ENCODE results near the gene GNAI2.
"Not testable (repeated sequence)": the region's sequence is repeated elsewhere in the genome, so short reads cannot be mapped to it uniquely, and the experiment has no call there.

The GNAI2 gene

DNA sequence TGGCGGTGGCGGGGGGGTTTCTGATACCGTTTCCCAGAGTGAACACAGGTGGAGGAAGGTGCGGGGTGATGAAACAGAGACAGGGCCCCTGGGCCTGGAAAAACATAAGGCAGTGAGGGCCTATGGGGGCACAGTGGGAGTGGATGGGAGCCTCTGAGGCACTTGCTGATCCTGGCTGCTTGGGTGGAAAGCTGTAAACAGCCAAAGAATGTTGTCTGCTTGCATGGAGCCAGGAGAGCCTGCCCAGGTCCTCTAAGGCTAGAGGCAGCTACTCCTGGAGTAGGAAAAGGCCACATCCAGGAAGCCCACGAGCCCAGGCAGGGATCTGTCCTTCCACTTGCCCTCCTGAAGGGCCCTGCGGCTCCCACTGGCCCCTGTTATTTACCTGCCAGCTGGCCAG, 30.0 kb downstream of the GNAI2 start:
- no peak for DNase-seq

DNA sequence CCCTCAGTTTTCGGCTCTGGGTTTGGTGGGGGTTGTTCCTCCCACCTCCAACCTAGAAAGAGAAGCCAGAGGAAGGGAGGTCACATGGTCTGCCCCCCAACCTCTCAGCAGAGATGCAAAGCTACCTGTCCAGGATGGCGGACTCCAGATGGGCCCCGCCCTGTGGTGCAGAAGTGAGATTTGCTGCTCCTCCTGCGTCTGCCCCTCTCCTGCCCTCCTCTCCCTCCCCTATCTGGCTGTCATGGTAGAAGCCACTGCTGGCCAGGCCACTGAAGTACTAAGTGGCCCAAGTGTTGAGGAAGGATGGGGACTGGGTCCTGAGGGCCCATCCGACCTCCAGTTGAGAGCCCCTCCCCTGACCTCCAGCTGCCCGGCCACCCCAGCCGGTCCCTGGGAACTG, 30.8 kb downstream of the GNAI2 start:
- no peak for DNase-seq

DNA sequence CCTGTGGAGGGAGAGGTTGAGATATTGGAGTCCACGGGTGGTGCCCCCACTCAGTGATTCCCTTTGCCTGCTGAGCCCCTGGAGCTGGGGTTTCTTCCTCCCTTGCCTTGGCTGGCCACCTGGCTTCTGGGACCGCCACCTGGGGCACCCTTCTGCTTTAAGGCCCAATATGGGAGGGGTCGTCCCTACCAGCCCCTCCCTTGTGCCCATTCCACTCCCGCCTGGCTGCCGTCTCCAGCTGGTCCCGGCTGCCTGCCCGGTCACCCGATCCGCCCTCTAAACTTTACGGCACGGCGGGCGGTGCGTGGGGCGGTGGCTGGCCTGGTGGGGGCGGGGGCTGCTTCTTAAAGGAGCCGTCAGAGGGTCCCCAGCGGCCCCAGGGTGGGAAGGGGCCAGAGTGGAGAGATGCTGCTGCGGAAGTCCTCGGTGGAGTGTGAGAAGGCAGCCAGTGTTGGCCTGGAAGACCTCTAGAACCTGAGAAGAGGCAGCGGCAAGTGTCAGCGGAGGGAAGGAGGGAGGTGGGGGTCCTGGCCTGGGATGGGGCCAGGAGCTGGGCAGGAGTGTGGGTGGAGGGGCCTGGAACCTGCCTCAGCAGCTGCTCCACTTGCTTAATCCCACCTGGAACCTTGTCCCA, 31.4 kb downstream of the GNAI2 start:
- DNase-seq = no peak

DNA sequence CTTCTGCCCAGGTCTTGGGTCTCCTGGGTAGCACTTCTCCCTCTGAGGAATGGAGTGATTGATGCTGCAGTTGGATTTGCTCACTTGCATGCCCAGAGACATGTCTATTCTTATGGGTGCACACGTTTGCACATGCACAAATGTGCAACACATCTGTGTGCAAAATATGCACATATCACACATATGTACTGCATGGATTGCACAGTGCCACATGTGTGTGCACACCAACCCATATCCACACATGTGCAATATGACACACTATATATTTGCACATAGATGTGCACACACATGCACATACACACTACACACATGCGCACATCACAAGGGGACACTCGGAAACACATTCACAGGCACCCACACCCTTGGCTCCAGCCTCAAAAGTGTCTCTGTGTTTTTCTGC, 32.3 kb downstream of the GNAI2 start:
- DNase-seq = no peak

DNA sequence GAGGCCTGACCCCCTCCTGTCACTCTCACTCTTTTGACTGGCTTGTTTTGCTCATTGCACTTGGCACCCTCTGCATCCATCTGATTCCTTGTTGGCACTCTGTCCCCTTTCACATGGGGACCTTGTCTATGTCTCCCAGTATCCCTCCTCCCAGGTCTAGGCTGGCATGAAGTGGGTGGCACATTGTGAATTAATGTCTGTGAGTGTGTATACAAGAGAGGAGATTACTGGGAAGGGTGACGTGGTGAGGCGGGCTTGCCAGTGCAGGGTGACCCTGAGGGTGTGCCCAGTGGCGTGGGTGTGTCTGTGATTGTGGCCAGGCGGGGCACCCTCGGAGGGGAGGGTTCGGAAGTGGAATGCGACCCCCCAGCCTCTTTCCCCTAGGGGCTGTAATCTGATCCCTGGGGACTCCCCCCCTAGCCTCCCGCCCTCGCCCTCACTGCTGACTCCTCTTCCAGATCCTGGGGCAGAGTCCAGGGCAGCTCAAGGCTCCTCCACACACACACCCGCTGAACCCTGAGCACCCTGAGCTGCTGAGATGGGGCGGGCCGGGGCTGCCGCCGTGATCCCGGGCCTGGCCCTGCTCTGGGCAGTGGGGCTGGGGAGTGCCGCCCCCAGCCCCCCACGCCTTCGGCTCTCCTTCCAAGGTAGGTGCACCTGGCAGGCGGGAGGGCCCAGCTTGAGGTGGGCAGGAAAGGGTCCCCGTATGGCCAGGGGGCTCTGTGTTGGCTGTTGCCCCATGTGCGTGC, 32.9 kb downstream of the GNAI2 start, which contains the start of gene SEMA3B:
SEMA3B (plus strand) TSS at position 445 of the 749 bp plus-strand sequence; CDS start at position 539, 94 bp downstream.
- DNase-seq = no peak

DNA sequence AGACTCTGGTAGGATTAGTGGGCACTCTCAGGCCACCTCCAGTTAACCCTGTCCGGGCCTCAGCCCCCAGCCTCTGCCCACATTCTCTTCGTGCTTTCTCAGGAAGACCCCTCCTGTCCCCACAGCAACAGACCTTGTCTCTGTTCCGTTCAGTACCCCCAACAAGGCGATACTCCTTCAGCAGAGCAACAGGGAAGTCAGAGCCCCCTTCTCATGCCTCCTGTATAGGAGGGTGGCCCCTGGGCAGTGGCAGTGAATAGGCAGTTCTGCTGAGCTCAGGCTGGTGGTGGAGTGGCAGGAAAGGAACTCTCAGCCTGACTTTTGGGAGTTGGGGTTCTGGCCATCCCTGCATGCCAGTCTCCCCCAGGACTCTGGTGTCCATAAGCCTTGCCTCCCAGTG, 33.5 kb downstream of the GNAI2 start:
- no peak for DNase-seq

DNA sequence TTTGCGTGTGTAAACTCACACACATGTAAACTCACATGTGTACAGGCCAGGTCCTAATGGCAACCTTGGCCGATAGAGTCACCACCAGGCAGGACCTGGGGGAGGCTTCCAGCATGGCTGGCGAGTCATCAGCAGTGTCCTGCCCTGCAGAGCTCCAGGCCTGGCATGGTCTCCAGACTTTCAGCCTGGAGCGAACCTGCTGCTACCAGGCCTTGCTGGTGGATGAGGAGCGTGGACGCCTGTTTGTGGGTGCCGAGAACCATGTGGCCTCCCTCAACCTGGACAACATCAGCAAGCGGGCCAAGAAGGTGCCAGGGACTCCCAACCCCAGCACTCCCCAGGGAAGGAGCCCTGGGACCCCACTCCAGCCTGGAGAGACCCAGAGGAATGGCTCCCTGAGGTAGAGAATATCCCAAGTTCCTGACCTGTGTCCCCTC, 34.0 kb downstream of the GNAI2 start:
- no peak for DNase-seq

DNA sequence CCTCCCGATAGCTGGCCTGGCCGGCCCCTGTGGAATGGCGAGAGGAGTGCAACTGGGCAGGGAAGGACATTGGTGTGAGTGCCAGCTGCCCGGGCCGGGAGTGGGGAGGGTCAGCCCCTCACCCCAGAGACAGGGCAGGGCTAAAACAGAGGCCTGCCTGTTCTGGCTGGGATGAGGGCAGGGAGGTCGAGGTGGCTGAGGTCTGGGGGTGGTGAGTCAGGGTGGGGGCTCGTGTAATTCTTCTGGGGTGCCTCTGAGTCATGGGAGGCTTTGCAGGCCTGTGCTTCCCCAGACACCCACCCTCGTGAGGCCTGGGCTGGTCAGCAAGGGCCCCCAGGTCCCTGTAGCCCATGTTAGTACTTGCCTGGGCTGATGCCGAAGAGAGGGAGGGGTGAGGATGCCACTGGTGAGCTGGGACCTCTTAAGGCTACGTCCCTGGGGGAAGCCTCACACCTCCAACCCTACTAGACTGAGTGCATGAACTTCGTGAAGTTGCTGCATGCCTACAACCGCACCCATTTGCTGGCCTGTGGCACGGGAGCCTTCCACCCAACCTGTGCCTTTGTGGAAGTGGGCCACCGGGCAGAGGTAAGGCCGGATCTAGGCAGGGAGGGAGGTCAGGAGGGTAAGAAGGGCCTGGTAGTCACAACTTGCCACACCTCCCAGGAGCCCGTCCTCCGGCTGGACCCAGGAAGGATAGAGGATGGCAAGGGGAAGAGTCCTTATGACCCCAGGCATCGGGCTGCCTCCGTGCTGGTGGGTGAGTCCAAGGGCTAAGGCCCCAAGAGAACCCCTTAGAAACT, 34.6 kb downstream of the GNAI2 start:
- no peak for DNase-seq

DNA sequence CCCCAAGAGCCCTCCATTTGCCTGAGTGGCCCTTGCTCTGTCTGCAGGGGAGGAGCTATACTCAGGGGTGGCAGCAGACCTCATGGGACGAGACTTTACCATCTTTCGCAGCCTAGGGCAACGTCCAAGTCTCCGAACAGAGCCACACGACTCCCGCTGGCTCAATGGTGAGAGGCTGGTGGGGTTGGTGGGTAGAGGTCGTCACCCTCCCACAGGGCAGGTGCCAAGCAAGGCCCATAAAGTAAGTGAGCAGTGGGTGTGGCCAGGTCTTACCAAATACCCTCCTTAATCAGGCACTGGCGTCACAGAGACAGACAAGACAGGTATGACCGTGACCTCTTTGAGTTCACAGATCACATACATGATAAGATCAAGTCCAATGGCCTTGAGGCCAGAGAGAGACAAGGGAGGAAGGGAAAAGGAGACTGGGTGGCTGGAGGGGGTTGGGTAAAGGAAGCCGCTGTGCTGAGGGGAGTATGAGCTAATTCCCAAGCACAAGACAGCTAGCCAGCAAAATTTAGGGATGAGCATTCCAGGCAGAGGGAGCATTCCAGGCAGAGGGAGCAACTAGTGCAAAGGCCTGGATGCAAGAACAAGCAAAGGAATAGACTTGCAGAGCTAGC, 35.4 kb downstream of the GNAI2 start:
- DNase-seq = no peak

DNA sequence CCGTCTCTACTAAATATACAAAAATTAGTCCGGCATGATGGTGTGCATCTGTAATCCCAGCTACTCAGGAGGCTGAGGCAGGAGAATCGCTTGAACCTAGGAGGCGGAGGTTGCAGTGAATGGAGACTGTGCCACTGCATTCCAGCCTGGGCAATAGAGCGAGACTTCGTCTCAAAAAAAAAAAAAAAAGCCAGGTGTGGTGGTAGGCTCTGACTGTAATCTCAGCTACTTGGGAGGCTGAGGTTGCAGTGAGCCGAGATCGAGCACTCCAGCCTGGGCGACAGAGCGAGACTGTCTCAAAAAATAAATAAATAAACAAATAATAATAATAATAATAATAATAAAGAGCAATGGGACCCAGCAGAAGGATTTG, 36.5 kb downstream of the GNAI2 start:
- not testable (repeated sequence) for DNase-seq

DNA sequence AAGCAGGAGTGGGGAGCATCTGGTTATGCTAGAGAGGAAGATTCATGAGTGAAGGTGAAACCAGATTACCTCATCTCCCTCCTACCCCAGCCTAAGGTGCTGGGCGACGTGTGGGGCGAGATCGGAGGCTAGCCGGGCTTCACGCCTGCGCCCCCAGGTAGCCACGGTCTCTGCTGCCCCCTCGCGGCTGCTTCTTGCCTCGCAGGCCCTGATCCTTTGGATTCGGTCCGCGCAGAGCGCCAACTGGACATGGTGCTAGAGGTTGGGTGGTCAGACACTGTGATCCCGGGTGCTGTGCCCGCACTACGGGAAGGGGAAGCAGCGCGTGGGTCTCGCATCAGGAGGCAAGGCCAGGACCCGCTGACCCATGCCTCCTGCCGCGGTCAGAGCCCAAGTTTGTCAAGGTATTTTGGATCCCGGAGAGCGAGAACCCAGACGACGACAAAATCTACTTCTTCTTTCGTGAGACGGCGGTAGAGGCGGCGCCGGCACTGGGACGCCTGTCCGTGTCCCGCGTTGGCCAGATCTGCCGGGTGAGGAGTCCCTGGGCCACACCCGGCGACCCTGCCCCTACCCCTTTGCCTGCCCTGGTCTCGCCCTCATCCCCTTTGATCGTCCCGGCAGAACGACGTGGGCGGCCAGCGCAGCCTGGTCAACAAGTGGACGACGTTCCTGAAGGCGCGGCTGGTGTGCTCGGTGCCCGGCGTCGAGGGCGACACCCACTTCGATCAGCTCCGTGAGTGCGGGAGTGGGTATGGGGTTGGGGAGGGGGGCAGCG, 37.1 kb downstream of the GNAI2 start:
- peak; percentile 55 for DNase-seq

DNA sequence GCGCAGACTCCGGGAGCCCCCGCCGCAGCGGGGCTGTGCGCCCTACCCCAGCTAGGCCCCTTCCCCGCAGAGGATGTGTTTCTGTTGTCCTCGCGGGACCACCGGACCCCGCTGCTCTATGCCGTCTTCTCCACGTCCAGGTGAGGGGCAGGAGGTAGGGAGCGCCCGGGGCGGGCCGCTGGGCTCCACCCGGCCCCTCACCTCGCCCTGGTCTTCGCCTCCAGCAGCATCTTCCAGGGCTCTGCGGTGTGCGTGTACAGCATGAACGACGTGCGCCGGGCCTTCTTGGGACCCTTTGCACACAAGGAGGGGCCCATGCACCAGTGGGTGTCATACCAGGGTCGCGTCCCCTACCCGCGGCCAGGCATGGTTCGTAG, 37.7 kb downstream of the GNAI2 start:
- no peak for DNase-seq

DNA sequence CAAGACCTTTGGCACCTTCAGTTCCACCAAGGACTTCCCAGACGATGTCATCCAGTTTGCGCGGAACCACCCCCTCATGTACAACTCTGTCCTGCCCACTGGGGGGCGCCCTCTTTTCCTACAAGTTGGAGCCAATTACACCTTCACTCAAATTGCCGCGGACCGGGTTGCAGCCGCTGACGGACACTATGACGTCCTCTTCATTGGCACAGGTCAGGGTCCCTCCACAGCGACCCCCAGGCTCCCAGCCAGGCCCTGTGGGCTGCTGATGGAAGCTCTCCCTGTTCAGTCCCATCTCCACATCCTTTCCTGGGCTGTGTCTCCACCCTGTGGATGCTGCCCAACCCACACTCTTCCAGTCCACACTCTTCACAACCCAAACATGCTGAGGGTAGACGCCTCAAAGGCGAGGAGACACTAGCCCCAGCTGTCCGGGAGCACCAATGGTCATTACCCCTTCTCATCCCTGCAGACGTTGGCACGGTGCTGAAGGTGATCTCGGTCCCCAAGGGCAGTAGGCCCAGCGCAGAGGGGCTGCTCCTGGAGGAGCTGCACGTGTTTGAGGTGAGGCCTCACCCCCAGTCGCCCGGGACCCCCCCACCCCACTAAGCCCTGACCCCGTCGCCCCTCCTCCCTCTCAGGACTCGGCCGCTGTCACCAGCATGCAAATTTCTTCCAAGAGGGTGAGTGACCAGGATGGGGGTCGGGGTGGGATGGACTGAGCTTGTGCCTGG, 38.5 kb downstream of the GNAI2 start:
- DNase-seq = no peak

DNA sequence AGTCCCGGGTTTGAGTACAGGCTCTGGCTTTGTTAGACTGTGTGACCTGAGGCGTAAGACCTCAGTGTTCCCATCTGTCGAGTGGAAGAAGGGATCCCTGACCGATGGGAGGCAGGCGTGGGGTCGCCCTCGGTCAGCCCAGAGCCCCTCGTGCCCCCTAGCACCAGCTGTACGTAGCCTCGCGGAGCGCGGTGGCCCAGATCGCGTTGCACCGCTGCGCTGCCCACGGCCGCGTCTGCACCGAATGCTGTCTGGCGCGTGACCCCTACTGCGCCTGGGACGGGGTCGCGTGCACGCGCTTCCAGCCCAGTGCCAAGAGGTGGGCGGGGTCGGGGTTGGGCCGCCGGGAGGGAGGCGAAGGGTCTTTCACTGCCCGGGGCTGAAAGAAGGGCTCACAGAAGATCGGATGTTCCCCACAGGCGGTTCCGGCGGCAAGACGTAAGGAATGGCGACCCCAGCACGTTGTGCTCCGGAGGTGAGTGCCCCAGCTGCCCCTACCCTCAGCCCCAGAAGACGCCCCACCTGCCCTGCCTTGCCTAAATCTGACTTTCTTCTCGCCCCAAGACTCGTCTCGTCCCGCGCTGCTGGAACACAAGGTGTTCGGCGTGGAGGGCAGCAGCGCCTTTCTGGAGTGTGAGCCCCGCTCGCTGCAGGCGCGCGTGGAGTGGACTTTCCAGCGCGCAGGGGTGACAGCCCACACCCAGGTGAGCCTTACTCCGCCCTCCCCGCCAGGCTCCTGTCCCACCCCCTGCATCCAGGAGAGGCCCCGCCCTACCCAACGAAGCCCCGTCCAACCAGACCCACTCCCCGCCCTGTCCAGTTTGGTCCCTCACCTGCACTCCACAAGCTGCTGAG, 39.4 kb downstream of the GNAI2 start:
- no peak for DNase-seq

DNA sequence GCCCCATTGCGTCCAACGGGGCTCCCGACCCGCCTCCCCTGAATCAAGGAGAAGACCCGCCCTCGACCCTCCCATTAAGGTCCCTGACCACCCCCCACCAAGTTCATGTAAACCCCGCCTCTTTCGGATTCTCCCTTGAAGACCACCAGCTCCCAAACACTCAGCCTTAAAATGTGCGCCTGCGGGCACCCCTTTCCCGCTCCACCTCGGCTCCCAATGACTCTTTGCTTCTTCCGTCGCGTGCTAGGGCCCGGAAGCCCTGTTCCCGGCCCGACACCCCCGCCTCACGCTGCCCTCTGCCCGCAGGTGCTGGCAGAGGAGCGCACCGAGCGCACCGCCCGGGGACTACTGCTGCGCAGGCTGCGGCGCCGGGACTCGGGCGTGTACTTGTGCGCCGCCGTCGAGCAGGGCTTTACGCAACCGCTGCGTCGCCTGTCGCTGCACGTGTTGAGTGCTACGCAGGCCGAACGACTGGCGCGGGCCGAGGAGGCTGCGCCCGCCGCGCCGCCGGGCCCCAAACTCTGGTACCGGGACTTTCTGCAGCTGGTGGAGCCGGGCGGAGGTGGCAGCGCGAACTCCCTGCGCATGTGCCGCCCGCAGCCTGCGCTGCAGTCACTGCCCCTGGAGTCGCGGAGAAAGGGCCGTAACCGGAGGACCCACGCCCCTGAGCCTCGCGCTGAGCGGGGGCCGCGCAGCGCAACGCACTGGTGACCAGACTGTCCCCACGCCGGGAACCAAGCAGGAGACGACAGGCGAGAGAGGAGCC, 40.2 kb downstream of the GNAI2 start:
- no peak for DNase-seq

DNA sequence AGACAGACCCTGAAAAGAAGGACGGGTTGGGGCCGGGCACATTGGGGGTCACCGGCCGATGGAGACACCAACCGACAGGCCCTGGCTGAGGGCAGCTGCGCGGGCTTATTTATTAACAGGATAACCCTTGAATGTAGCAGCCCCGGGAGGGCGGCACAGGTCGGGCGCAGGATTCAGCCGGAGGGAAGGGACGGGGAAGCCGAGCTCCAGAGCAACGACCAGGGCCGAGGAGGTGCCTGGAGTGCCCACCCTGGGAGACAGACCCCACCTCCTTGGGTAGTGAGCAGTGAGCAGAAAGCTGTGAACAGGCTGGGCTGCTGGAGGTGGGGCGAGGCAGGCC, 40.7 kb downstream of the GNAI2 start:
- no peak for DNase-seq

DNA sequence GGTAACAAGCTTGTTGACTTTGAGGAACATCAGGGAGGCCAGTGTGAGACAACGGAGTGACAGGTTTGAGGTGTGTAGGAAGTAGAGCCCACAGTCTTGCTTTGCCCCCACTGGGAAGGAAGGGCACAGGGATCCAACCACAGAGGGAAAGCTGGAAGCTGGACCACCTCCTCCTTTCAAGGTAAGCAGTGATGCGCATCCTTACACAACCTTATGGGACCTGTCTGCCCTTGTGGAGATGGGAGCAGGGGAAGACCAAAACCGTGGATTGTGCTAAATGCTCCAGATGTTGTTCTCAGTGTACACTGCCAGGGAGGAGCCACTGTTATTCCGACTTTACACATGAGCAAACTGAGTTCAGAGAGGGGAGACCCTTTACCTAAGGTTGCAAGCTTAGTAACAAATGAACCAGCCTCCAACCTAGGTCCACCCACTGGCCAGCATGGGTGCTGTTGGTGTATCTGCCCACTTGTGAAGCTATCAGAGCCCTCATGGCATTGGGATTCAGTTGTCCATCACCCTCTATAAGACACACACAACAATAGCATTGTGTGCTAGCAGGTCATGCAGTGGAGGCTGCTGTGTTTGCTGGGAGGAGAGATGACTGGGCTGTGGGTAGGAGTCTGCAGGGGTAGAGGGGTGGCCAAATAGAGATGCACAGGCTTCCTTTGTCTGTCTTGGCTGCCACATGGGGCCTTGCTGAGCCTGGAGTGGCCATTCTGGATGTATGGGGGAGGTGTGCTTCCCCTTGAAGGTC, 42.3 kb downstream of the GNAI2 start:
- DNase-seq = no peak

DNA sequence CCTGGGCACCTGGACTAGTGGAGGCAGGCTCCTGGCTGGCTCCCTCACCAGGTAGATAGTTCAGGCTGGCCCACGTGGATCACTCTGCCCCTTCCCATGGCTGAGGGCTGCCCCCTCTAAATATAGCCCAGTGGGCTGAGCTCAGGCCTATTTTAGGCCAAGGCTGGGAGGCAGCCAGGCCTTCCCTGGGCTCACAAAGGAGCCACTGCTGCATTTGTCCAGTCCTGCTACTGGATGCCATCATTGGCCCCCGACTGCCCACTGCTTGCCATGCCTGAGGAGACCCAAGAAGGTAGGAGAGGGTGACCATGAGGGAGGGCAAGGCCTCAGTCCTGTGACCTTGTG, 42.8 kb downstream of the GNAI2 start, which contains the start of gene LSMEM2:
LSMEM2 (plus strand) TSS at position 208 of the 345 bp plus-strand sequence; CDS start at position 235, 27 bp downstream.
- no peak for DNase-seq

DNA sequence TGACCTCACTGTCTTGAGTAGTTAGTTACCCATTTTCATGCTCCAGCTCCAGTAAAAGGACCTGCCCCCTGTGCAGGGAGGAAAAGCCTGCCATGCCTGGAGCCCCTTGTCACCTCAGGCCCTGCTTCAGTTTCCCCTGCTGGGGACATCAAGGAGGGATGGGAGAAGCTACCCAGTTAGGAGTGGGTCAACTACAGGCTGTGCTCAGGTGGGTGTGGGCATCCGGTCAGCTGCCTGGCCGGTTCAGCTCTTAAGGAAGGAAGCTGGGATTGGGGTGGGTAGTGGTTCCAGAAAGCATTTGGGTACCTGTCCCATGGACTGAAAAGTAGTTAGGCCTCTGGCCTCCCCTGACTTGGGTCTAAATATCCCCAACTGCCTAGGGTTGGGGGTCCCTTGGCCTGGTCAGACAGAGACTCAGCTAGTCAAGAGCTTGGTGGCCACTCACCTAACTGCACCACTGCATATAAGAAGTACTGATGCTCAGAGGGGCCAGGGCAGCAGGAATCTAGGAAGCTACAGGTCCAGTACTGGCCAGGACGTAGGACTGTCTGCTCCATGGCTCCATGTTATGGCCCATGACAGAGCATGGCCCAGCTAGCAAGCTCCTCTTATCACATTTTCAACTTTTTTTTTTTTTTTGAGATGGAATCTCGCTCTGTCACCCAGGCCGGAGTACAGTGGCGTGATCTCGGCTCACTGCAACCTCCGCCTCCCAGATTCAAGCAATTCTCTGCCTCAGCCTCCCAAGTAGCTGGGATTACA, 43.4 kb downstream of the GNAI2 start:
- DNase-seq = no peak

Data from GOT3 (cell line).